Fibroblast of skin of right quadriceps (primary cell): ENCODE results near the gene DTNBP1.
A peak's percentile ranks its signal among the peaks of the same experiment; 100 is the strongest.

Experiments
- DNase-seq: peaks from one replicate; pipeline ENCODE4 v3.0.0-alpha.2; 2013

The DTNBP1 gene

GRCh38 chr6:15511248-15512125, 151.3 kb downstream of the DTNBP1 start:
- no peak for DNase-seq

- no peak for DNase-seq
These were observed 152.1 kb downstream of the DTNBP1 start for GRCh38 chr6:15510536-15511247.

- DNase-seq, result no peak
These were observed 152.7 kb downstream of the DTNBP1 start for GRCh38 chr6:15510121-15510520.

- DNase-seq, result no peak
These were observed 153.4 kb downstream of the DTNBP1 start for GRCh38 chr6:15509335-15509933.

GRCh38 chr6:15508931-15509330, 153.9 kb downstream of the DTNBP1 start:
- no peak for DNase-seq

GRCh38 chr6:15508441-15508871, 154.4 kb downstream of the DTNBP1 start:
- no peak for DNase-seq

GRCh38 chr6:15507746-15508145, 155.1 kb downstream of the DTNBP1 start:
- DNase-seq, result no peak

- no peak for DNase-seq
These were observed 155.6 kb downstream of the DTNBP1 start for GRCh38 chr6:15507221-15507620.

GRCh38 chr6:15506066-15506465, 156.8 kb downstream of the DTNBP1 start:
- no peak for DNase-seq

GRCh38 chr6:15505463-15505918, 157.3 kb downstream of the DTNBP1 start:
- DNase-seq, result no peak

GRCh38 chr6:15504581-15505350, 158.1 kb downstream of the DTNBP1 start:
- peak; percentile 98 for DNase-seq

GRCh38 chr6:15504040-15504495, 158.8 kb downstream of the DTNBP1 start:
- no peak for DNase-seq

- DNase-seq, result no peak
These were observed 159.5 kb downstream of the DTNBP1 start for GRCh38 chr6:15503346-15503680.

- DNase-seq, result no peak
These were observed 160.1 kb downstream of the DTNBP1 start for GRCh38 chr6:15502446-15503345.

- DNase-seq, result peak; percentile 73
These were observed 160.9 kb downstream of the DTNBP1 start for GRCh38 chr6:15501826-15502445.

- no peak for DNase-seq
These were observed 161.7 kb downstream of the DTNBP1 start for GRCh38 chr6:15500901-15501825.

GRCh38 chr6:15500078-15500740, 162.6 kb downstream of the DTNBP1 start:
- DNase-seq, result no peak

GRCh38 chr6:15499591-15499990, 163.2 kb downstream of the DTNBP1 start:
- DNase-seq, result no peak

GRCh38 chr6:15499125-15499524, 163.7 kb downstream of the DTNBP1 start:
- DNase-seq, result no peak

GRCh38 chr6:15498640-15499039, 164.2 kb downstream of the DTNBP1 start:
- no peak for DNase-seq
